Karpas-422 (cell line): ENCODE data around the gene LRPAP1. TPM values are rescaled to one million over a fixed set of nuclear protein-coding genes. Genes with fewer than 3 reads are reported as not detected.

ENCODE experiments used
- DNase-seq: peaks from one replicate; pipeline ENCODE4 v3.0.0-alpha.2; 2015
- H2AFZ ChIP-seq: fragments of 200-600 bp; sonication (generic); 2 replicates; pipeline ENCODE4 v1.6.1; 2014; ENCODE audit warnings: antibody characterized with exemption, low read length, mixed read lengths
- H3K27ac ChIP-seq: fragments of 200-600 bp; sonication (generic); 2 replicates; pipeline ENCODE4 v1.5.1; 2014; ENCODE audit warnings: mild to moderate bottlenecking, low read length, moderate library complexity
- H3K27me3 ChIP-seq: fragments of 200-600 bp; sonication (generic); 2 replicates; pipeline ENCODE4 v1.6.1; 2014; ENCODE audit warnings: low read length, mixed read lengths
- H3K36me3 ChIP-seq: fragments of 200-600 bp; sonication (generic); 2 replicates; pipeline ENCODE4 v1.6.1; 2014; ENCODE audit warnings: low read length, mixed read lengths; ENCODE audit not compliant: insufficient read depth
- H3K4me1 ChIP-seq: fragments of 200-600 bp; sonication (generic); 2 replicates; pipeline ENCODE4 v1.6.1; 2014; ENCODE audit warnings: mild to moderate bottlenecking, low read length, mixed read lengths
- H3K4me2 ChIP-seq: fragments of 200-600 bp; sonication (generic); 2 replicates; pipeline ENCODE4 v1.6.1; 2014; ENCODE audit warnings: low read length, low read depth, mild to moderate bottlenecking; ENCODE audit not compliant: poor library complexity, severe bottlenecking
- H3K4me3 ChIP-seq: fragments of 200-600 bp; sonication (generic); 2 replicates; pipeline ENCODE4 v1.5.1; 2014; ENCODE audit warnings: mild to moderate bottlenecking, antibody characterized with exemption, low read length, mixed read lengths
- H3K79me2 ChIP-seq: fragments of 200-600 bp; sonication (generic); 2 replicates; pipeline ENCODE4 v1.6.1; 2014; ENCODE audit warnings: mild to moderate bottlenecking, low read length, mixed read lengths
- H3K9ac ChIP-seq: fragments of 200-600 bp; sonication (generic); 2 replicates; pipeline ENCODE4 v1.6.0; 2014; ENCODE audit warnings: low read length
- H3K9me2 ChIP-seq: fragments of 200-600 bp; sonication (generic), shearing (Covaris generic); replicated peaks from 2 replicates; pipeline ENCODE4 v1.6.0; 2014; ENCODE audit warnings: mild to moderate bottlenecking, low read length, moderate library complexity; ENCODE audit not compliant: insufficient read depth
- H3K9me3 ChIP-seq: fragments of 300-700, 200-600 bp; sonication (generic); 2 replicates; pipeline ENCODE4 v1.6.1; 2014; ENCODE audit warnings: low read length, mixed read lengths
- H4K20me1 ChIP-seq: fragments of 200-600 bp; sonication (generic); 2 replicates; pipeline ENCODE4 v1.6.1; 2014; ENCODE audit warnings: mild to moderate bottlenecking, antibody characterized with exemption, low read length, low read depth; ENCODE audit not compliant: insufficient read depth
- total RNA-seq: library from RNA; depleted of rRNA; stranded (reverse); fragments of >200 nt; shearing (Covaris generic); gene quantifications from 2 replicates; pipeline ENCODE4 v1.2.3, GENCODE V29; 2014; ENCODE audit warnings: low replicate concordance

Gene LRPAP1
- total RNA-seq, 1 experiment from 2014 or later: 15.3 TPM

DNA sequence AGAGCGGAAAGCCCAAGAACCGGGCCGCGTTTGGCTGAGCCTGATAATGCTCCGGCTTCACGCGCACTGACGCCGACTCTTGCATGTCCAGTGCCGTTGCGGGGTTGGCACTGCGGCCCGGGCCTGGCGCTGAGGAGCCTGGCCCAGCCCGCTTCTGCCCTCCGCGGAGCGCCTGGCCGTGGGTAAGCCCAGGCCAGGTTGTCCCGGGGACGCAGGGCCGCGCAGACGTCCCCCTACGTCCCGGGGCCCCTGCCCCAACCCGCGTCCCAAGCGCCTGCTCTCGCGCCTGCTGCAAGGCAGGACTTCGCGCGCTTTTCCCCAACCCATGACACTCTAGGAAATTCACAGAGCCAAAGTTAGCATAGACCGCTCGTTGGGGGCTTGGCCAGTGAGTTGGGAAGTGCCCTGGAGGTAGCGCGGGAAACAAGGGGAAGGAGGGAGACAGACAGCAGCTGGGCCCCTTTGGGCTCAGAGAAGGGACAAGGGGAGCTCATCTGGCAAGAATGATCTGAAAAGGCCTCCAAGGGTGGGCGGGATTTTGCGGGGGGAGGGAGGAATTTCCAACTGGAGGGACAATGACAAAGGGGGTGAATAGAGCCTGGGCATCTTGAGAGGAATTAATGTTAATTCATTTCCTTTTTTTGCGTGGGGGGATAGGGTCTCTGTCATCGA, 665 bp upstream of the LRPAP1 start:
- peaks cover 37% of the 10 kb centered on the region for H3K4me1 ChIP-seq
- H3K27ac ChIP-seq: no peak overlapping the region
- H3K36me3 ChIP-seq: no peaks in the 10 kb centered on the region
- no peaks in the 10 kb centered on the region for H3K27me3 ChIP-seq
- H3K4me2 ChIP-seq: peak overlapping the region; percentile 82
- H3K4me3 ChIP-seq: peak overlapping the region; percentile 75; the same call in 1 of the 2 replicates
- no peaks in the 10 kb centered on the region for H3K9me2 ChIP-seq
- no peak overlapping the region for H2AFZ ChIP-seq
- no peaks in the 10 kb centered on the region for H3K9me3 ChIP-seq
- 0 out of 2 replicates have a peak overlapping the region, but pooled peaks have one; percentile 33 for H3K9ac ChIP-seq
- peak; percentile 32 for DNase-seq
- peaks cover 39% of the 10 kb centered on the region for H3K79me2 ChIP-seq
- H4K20me1 ChIP-seq: peaks cover 20% of the 10 kb centered on the region; the same call in 1 of the 2 replicates

- H3K9me2 ChIP-seq: no peaks in the 10 kb centered on the region
- H3K36me3 ChIP-seq: no peaks in the 10 kb centered on the region
- H3K27me3 ChIP-seq: no peaks in the 10 kb centered on the region
- H3K4me3 ChIP-seq: peak overlapping the region; percentile 75
- peak overlapping the region; percentile 82 for H3K4me2 ChIP-seq
- H3K4me1 ChIP-seq: peaks cover 43% of the 10 kb centered on the region
- 0 out of 2 replicates have a peak overlapping the region, but pooled peaks have one; percentile 2 for H3K27ac ChIP-seq
- peak overlapping the region; percentile 86 for H3K9ac ChIP-seq
- no peak overlapping the region for H2AFZ ChIP-seq
- peak; percentile 52 for DNase-seq
- H3K79me2 ChIP-seq: peaks cover 51% of the 10 kb centered on the region
- H3K9me3 ChIP-seq: no peaks in the 10 kb centered on the region
- H4K20me1 ChIP-seq: peaks cover 30% of the 10 kb centered on the region; the same call in 1 of the 2 replicates
These were observed 824 bp downstream of the LRPAP1 start for GRCh38 chr4:3531318-3531878.

DNA sequence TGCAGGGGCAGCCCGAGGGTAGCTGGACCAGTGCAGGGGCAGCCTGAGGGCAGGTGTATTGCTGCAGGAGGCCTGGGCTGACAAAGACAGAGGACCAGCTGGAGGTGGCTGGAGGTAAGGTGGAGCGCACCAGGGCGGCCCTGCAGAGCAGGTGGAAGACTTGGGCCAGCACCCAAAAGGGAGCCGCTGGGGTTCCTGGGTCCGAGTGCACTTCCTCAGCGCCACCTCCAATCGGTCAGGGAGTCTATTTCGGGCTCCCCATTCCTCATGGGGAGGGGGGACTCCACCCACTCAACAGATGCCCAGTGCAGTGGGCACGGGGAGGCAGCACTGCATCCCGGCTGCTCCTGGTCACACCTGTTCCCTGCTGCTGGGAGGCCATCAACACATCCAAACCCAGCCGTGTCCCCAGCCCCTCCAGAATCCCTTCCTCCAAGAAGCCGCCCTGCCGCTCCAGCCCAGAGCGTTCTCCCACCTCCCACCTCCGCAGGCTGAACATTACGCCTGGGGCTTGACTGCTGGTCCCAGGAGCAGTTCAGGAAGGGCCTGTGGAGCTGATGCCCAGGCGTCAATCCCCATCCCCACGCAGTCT, 1.5 kb downstream of the LRPAP1 start:
- peak overlapping the region; percentile 75 for H3K4me3 ChIP-seq
- H3K27ac ChIP-seq: no peak overlapping the region
- H3K27me3 ChIP-seq: no peaks in the 10 kb centered on the region
- H3K9ac ChIP-seq: peak overlapping the region; percentile 86
- no peak overlapping the region for H2AFZ ChIP-seq
- peaks cover 30% of the 10 kb centered on the region; the same call in 1 of the 2 replicates for H4K20me1 ChIP-seq
- peaks cover 43% of the 10 kb centered on the region for H3K4me1 ChIP-seq
- H3K9me3 ChIP-seq: no peaks in the 10 kb centered on the region
- no peaks in the 10 kb centered on the region for H3K9me2 ChIP-seq
- H3K4me2 ChIP-seq: peak overlapping the region; percentile 82
- H3K36me3 ChIP-seq: no peaks in the 10 kb centered on the region
- peak; percentile 35 for DNase-seq
- peaks cover 51% of the 10 kb centered on the region for H3K79me2 ChIP-seq

- Histone ChIP-seq H3K9me3 (no peaks in the 10 kb centered on the region), H3K9ac (no peak overlapping the region), H3K27me3 (no peaks in the 10 kb centered on the region), H3K4me3 (no peak overlapping the region), H3K4me1 (peaks cover 43% of the 10 kb centered on the region), H3K36me3 (no peaks in the 10 kb centered on the region), H3K9me2 (no peaks in the 10 kb centered on the region), H3K79me2 (peaks cover 51% of the 10 kb centered on the region), H3K4me2 (no peak overlapping the region), H3K27ac (no peak overlapping the region), H2AFZ (no peak overlapping the region), H4K20me1 (peaks cover 30% of the 10 kb centered on the region; the same call in 1 of the 2 replicates)
- DNase-seq: peak; percentile 23
These were observed 2.2 kb downstream of the LRPAP1 start for GRCh38 chr4:3530051-3530450.

DNA sequence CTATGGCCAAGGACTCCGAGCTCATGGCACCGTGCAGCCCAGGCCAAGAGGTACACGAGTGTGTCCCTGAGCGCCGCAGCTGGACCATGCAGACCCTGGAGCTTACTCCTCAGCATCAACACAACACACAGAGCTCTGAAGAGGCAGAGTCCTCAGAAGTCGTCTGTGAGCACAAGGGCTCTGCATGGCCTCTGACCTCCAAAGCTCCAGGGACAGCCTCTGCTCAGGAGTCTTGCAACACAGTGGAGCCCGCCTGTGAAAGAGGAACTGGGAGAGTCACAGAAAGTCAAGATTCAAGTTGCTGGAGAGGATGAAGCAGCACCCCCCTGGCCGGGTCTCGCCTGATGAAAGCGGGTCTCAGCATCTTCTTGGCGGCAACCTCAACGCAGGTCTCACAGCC, 2.9 kb downstream of the LRPAP1 start:
- H4K20me1 ChIP-seq: peaks cover 30% of the 10 kb centered on the region; the same call in 1 of the 2 replicates
- no peak overlapping the region for H3K9ac ChIP-seq
- no peaks in the 10 kb centered on the region for H3K9me3 ChIP-seq
- peak; percentile 53 for DNase-seq
- H3K27ac ChIP-seq: no peak overlapping the region
- H2AFZ ChIP-seq: no peak overlapping the region
- peaks cover 51% of the 10 kb centered on the region for H3K79me2 ChIP-seq
- no peak overlapping the region for H3K4me2 ChIP-seq
- H3K4me1 ChIP-seq: peaks cover 43% of the 10 kb centered on the region
- H3K4me3 ChIP-seq: no peak overlapping the region
- no peaks in the 10 kb centered on the region for H3K27me3 ChIP-seq
- H3K36me3 ChIP-seq: no peaks in the 10 kb centered on the region
- no peaks in the 10 kb centered on the region for H3K9me2 ChIP-seq

GRCh38 chr4:3527914-3528876, 4.0 kb downstream of the LRPAP1 start:
- Histone ChIP-seq H3K36me3 (no peaks in the 10 kb centered on the region), H3K9ac (peak overlapping the region; percentile 39; the same call in 1 of the 2 replicates), H3K4me3 (no peak overlapping the region), H3K79me2 (peaks cover 51% of the 10 kb centered on the region), H3K27me3 (no peaks in the 10 kb centered on the region), H3K4me1 (peaks cover 43% of the 10 kb centered on the region), H3K9me2 (no peaks in the 10 kb centered on the region), H3K4me2 (no peak overlapping the region), H3K9me3 (no peaks in the 10 kb centered on the region), H2AFZ (no peak overlapping the region), H3K27ac (no peak overlapping the region), H4K20me1 (peaks cover 30% of the 10 kb centered on the region; the same call in 1 of the 2 replicates)
- DNase-seq: peak; percentile 36

DNA sequence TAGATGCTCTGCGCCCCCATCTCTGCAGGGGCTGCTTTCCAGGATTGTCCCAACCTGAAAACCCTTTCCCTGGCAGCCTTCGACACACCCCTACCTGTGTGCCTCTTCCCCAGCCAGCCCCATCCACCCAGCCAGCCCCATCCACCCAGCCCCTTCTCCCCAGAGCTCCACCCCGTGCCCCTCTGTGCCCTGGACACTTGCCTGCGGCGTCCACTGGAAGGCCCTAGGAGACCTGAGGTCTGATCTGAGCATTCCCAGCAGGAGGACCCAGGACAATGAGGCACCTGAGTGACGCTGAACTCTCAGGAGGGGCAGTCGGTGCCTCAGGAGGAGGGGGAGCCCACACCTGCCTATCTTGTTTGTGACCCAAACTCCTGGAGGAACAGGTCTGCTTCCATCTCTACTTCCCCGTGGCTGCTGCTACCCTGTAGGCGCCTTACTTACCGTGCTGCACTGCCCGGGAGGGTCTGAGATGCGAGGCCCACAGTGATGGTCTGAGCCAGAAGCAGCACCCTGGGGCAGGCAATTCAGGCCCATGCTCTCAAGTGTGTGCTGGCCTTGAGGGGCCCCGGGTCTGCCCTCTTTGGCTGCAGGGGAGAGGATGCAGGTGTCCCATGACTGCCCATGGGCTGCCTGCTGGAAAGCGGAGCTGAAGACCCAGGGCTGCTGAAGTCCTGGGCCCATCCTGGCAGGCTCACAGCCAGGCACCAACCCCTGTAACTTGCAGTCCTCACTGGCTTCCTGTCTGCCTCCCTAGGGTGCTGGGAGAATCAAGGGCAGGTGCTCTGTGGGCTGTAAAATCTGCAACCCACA, 4.9 kb downstream of the LRPAP1 start:
- Histone ChIP-seq H3K27ac (no peak overlapping the region), H4K20me1 (peaks cover 30% of the 10 kb centered on the region; the same call in 1 of the 2 replicates), H3K4me1 (peaks cover 38% of the 10 kb centered on the region), H3K9ac (peak overlapping the region; percentile 39; the same call in 1 of the 2 replicates), H3K79me2 (peaks cover 51% of the 10 kb centered on the region), H3K4me2 (no peak overlapping the region), H3K9me3 (no peaks in the 10 kb centered on the region), H3K9me2 (no peaks in the 10 kb centered on the region), H3K27me3 (no peaks in the 10 kb centered on the region), H2AFZ (no peak overlapping the region), H3K36me3 (no peaks in the 10 kb centered on the region), H3K4me3 (no peak overlapping the region)
- peak; percentile 39 for DNase-seq
